Measurements from ENCODE around the gene SUGCT.

SUGCT gene

GRCh38 chr7:40698921-40699260, 564.1 kb downstream of the SUGCT start:
- no peak overlapping the region for H3K27ac ChIP-seq (ENCODE audit: low read depth, low read length)
- no peak overlapping the region for H4K91ac ChIP-seq (ENCODE audit: low read depth, low read length)
- peaks cover 11 to 13% of the 10 kb centered on the region in 2 experiments for H3K4me1 ChIP-seq (ENCODE audit: control insufficient read depth in 1 of 2, insufficient read depth in 2 of 2, low read length in 2 of 2)
- no peak overlapping the region for H4K12ac ChIP-seq (ENCODE audit: low read depth, low read length)
- H3K4me3 ChIP-seq (ENCODE audit: low read depth, low read length) = no peak overlapping the region
- no peak overlapping the region for H2BK5ac ChIP-seq (ENCODE audit: low read depth, low read length, poor library complexity)
- H3K79me1 ChIP-seq (ENCODE audit: low read length) = peaks cover 11% of the 10 kb centered on the region
- peaks cover 3% of the 10 kb centered on the region for H3K9me3 ChIP-seq (ENCODE audit: insufficient read depth, low read depth, low read length)
- no peak overlapping the region for H2AFZ ChIP-seq (ENCODE audit: insufficient read depth, low read length, poor library complexity)
- H3K14ac ChIP-seq (ENCODE audit: low read length) = no peak overlapping the region
- no peak overlapping the region for H3K9ac ChIP-seq (ENCODE audit: low read length)
- H3K27me3 ChIP-seq (ENCODE audit: insufficient read depth, low read length) = no peaks in the 10 kb centered on the region
- H3K36me3 ChIP-seq (ENCODE audit: control insufficient read depth in 1 of 2, insufficient read depth in 2 of 2, low read length in 2 of 2) = no peaks in the 10 kb centered on the region
- no peak overlapping the region for H3K23ac ChIP-seq (ENCODE audit: low read length)
- no peak for DNase-seq
- no CpG with 5 or more reads among the region's 1 CpG for WGBS (ENCODE audit: extremely low coverage, insufficient coverage, insufficient read length)
- no peak overlapping the region for H3K4me2 ChIP-seq (ENCODE audit: low read length)
- no peak overlapping the region for H4K8ac ChIP-seq (ENCODE audit: low read depth, low read length)
- peak overlapping the region; percentile 69 for H2BK12ac ChIP-seq (ENCODE audit: low read length)
- H3K79me2 ChIP-seq (ENCODE audit: control insufficient read depth, insufficient read depth, low read length, poor library complexity) = peaks cover 2% of the 10 kb centered on the region
- H2AK5ac ChIP-seq (ENCODE audit: low read length) = no peak overlapping the region
- no peak overlapping the region for H2BK120ac ChIP-seq (ENCODE audit: insufficient read depth, low read length, poor library complexity)
- no peak overlapping the region for H3K4ac ChIP-seq (ENCODE audit: low read depth, low read length)
- H3K18ac ChIP-seq (ENCODE audit: low read length) = no peak overlapping the region

- Histone ChIP-seq H2AFZ (ENCODE audit: insufficient read depth, low read length, poor library complexity) (peak overlapping the region; percentile 66), H3K4me1 (ENCODE audit: control insufficient read depth in 1 of 2, insufficient read depth in 2 of 2, low read length in 2 of 2) (peaks cover 11 to 13% of the 10 kb centered on the region in 2 experiments), H2BK12ac (ENCODE audit: low read length) (peak overlapping the region; percentile 93), H3K27ac (ENCODE audit: low read depth, low read length) (peak overlapping the region; percentile 17), H2BK5ac (ENCODE audit: low read depth, low read length, poor library complexity) (peak overlapping the region; percentile 25), H3K14ac (ENCODE audit: low read length) (peak overlapping the region; percentile 85), H4K8ac (ENCODE audit: low read depth, low read length) (peak overlapping the region; percentile 55), H4K91ac (ENCODE audit: low read depth, low read length) (peak overlapping the region; percentile 85), H2AK5ac (ENCODE audit: low read length) (peak overlapping the region; percentile 97), H3K4ac (ENCODE audit: low read depth, low read length) (peak overlapping the region; percentile 74), H2BK120ac (ENCODE audit: insufficient read depth, low read length, poor library complexity) (peak overlapping the region; percentile 91), H4K12ac (ENCODE audit: low read depth, low read length) (peak overlapping the region; percentile 6), H3K9me3 (ENCODE audit: insufficient read depth, low read depth, low read length) (peaks cover 3% of the 10 kb centered on the region), H3K27me3 (ENCODE audit: insufficient read depth, low read length) (no peaks in the 10 kb centered on the region), H3K23ac (ENCODE audit: low read length) (no peak overlapping the region), H3K9ac (ENCODE audit: low read length) (no peak overlapping the region), H3K79me1 (ENCODE audit: low read length) (peaks cover 11% of the 10 kb centered on the region), H3K4me3 (ENCODE audit: low read depth, low read length) (no peak overlapping the region), H3K36me3 (ENCODE audit: control insufficient read depth in 1 of 2, insufficient read depth in 2 of 2, low read length in 2 of 2) (no peaks in the 10 kb centered on the region), H3K18ac (ENCODE audit: low read length) (peak overlapping the region; percentile 93), H3K4me2 (ENCODE audit: low read length) (no peak overlapping the region), H3K79me2 (ENCODE audit: control insufficient read depth, insufficient read depth, low read length, poor library complexity) (peaks cover 2% of the 10 kb centered on the region)
- no CpG with 5 or more reads among the region's 9 CpGs for WGBS (ENCODE audit: extremely low coverage, insufficient coverage, insufficient read length)
- DNase-seq = no peak
Observed at GRCh38 chr7:40700653-40701421, 566.0 kb downstream of the SUGCT start.

DNA sequence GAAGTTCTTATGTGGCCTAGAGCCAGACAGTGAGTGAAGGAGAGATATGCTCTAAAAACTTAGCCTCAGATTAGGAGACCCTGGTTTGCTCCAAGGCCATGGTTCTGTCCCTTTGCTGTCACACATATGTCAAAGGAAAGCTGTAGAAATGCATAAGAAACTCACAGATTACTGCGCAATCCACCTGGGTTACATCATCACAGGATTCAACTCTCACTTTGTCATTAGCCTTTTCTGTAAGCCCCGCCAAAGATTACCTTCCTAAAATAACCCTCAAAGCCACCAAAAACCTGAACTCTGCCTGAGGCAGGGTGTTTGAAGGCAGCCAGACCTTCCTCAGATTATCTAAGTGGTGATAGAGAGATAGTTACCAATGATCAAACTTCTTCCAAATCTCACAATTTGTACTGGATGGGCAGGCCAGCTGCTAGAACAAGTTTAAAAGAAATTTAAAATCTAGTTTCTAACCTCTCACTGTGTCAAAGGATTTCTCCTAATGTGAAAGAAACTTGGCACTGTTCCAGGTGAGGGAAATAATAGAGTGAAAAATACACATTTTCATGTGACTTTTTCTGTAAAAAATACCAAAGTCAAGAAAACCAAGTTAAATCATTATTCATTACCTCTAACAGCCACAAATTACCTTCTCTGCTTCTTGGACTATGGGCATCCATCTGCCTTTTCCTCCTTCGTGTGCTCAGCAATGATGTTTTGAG, 567.2 kb downstream of the SUGCT start:
- peaks cover 2% of the 10 kb centered on the region for H3K79me2 ChIP-seq (ENCODE audit: control insufficient read depth, insufficient read depth, low read length, poor library complexity)
- peak in 1 of 2 donors; percentile 33 for DNase-seq
- H2AFZ ChIP-seq (ENCODE audit: insufficient read depth, low read length, poor library complexity) = no peak overlapping the region
- H3K27ac ChIP-seq (ENCODE audit: low read depth, low read length) = peak overlapping the region; percentile 56
- no peak overlapping the region for H3K23ac ChIP-seq (ENCODE audit: low read length)
- no peak overlapping the region for H3K18ac ChIP-seq (ENCODE audit: low read length)
- H3K4ac ChIP-seq (ENCODE audit: low read depth, low read length) = no peak overlapping the region
- H3K27me3 ChIP-seq (ENCODE audit: insufficient read depth, low read length) = no peaks in the 10 kb centered on the region
- H3K4me1 ChIP-seq (ENCODE audit: control insufficient read depth in 1 of 2, insufficient read depth in 2 of 2, low read length in 2 of 2) = peaks cover 11 to 13% of the 10 kb centered on the region in 2 experiments
- H3K9me3 ChIP-seq (ENCODE audit: insufficient read depth, low read depth, low read length) = peaks cover 3% of the 10 kb centered on the region
- H3K9ac ChIP-seq (ENCODE audit: low read length) = no peak overlapping the region
- no peak overlapping the region for H4K12ac ChIP-seq (ENCODE audit: low read depth, low read length)
- WGBS (ENCODE audit: extremely low coverage, insufficient coverage, insufficient read length) = no CpG with 5 or more reads among the region's 3 CpGs
- H3K4me3 ChIP-seq (ENCODE audit: low read depth, low read length) = no peak overlapping the region
- no peak overlapping the region for H2BK120ac ChIP-seq (ENCODE audit: insufficient read depth, low read length, poor library complexity)
- H3K79me1 ChIP-seq (ENCODE audit: low read length) = peaks cover 11% of the 10 kb centered on the region
- peak overlapping the region; percentile 37 for H2BK5ac ChIP-seq (ENCODE audit: low read depth, low read length, poor library complexity)
- no peak overlapping the region for H2BK12ac ChIP-seq (ENCODE audit: low read length)
- no peak overlapping the region for H2AK5ac ChIP-seq (ENCODE audit: low read length)
- no peak overlapping the region for H3K4me2 ChIP-seq (ENCODE audit: low read length)
- no peak overlapping the region for H3K14ac ChIP-seq (ENCODE audit: low read length)
- no peak overlapping the region for H4K8ac ChIP-seq (ENCODE audit: low read depth, low read length)
- H3K36me3 ChIP-seq (ENCODE audit: control insufficient read depth in 1 of 2, insufficient read depth in 2 of 2, low read length in 2 of 2) = no peaks in the 10 kb centered on the region
- H4K91ac ChIP-seq (ENCODE audit: low read depth, low read length) = peak overlapping the region; percentile 15

DNA sequence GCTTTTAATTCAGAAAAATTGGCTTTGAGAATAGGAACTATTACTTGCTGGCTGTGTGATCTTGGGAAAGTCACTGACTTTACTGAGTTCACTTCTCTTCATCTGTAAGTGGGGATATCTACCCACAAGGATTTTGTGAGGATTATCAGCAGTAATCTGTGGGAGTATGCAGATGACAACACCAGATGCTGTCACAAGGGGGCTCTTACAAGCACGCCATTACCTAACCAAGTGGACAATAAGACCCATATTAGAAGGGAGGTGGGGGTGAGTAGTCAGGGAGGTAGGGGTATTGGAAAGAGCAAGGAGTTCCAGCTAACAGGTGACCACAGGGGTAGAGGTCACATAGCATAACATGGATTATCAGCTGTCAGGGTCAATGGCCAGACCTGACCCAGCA, 569.4 kb downstream of the SUGCT start:
- no CpG with 5 or more reads among the region's 1 CpG for WGBS (ENCODE audit: extremely low coverage, insufficient coverage, insufficient read length)
- H3K79me2 ChIP-seq (ENCODE audit: control insufficient read depth, insufficient read depth, low read length, poor library complexity) = peaks cover 2% of the 10 kb centered on the region
- DNase-seq = no peak
- no peaks in the 10 kb centered on the region for H3K36me3 ChIP-seq (ENCODE audit: control insufficient read depth in 1 of 2, insufficient read depth in 2 of 2, low read length in 2 of 2)
- no peak overlapping the region for H3K4ac ChIP-seq (ENCODE audit: low read depth, low read length)
- no peak overlapping the region for H3K18ac ChIP-seq (ENCODE audit: low read length)
- H3K79me1 ChIP-seq (ENCODE audit: low read length) = peaks cover 11% of the 10 kb centered on the region
- no peaks in the 10 kb centered on the region for H3K27me3 ChIP-seq (ENCODE audit: insufficient read depth, low read length)
- H2BK120ac ChIP-seq (ENCODE audit: insufficient read depth, low read length, poor library complexity) = no peak overlapping the region
- no peak overlapping the region for H3K27ac ChIP-seq (ENCODE audit: low read depth, low read length)
- no peaks in the 10 kb centered on the region for H3K9me3 ChIP-seq (ENCODE audit: insufficient read depth, low read depth, low read length)
- no peak overlapping the region for H2AK5ac ChIP-seq (ENCODE audit: low read length)
- no peak overlapping the region for H4K91ac ChIP-seq (ENCODE audit: low read depth, low read length)
- no peak overlapping the region for H3K9ac ChIP-seq (ENCODE audit: low read length)
- no peak overlapping the region for H2BK12ac ChIP-seq (ENCODE audit: low read length)
- no peak overlapping the region for H2BK5ac ChIP-seq (ENCODE audit: low read depth, low read length, poor library complexity)
- no peak overlapping the region for H3K4me3 ChIP-seq (ENCODE audit: low read depth, low read length)
- no peak overlapping the region for H2AFZ ChIP-seq (ENCODE audit: insufficient read depth, low read length, poor library complexity)
- H3K4me1 ChIP-seq (ENCODE audit: control insufficient read depth in 1 of 2, insufficient read depth in 2 of 2, low read length in 2 of 2) = peaks cover 11 to 13% of the 10 kb centered on the region in 2 experiments
- no peak overlapping the region for H3K4me2 ChIP-seq (ENCODE audit: low read length)
- no peak overlapping the region for H4K8ac ChIP-seq (ENCODE audit: low read depth, low read length)
- H3K23ac ChIP-seq (ENCODE audit: low read length) = no peak overlapping the region
- H4K12ac ChIP-seq (ENCODE audit: low read depth, low read length) = no peak overlapping the region
- H3K14ac ChIP-seq (ENCODE audit: low read length) = no peak overlapping the region

Data from trophoblast cell (in vitro differentiated cells and primary cell).